SJSA1 (cell line): Measurements from ENCODE around the gene BTC. TPM values are rescaled to one million over a fixed set of nuclear protein-coding genes. Genes with fewer than 3 reads are reported as not detected.
"Not testable (repeated sequence)": the region's sequence is repeated elsewhere in the genome, so short reads cannot be mapped to it uniquely, and the experiment has no call there.

Experiments
- DNase-seq, 2 experiments: peaks; one replicate each; pipeline ENCODE4 v3.0.0-alpha.2; 2015 to 2020; ENCODE audit warnings: low spot score in 2 of 2, low read depth in 1 of 2
- H3K27ac ChIP-seq: fragments of 250-450 bp; sonication (Bioruptor Pico); 2 replicates; pipeline ENCODE4 v1.5.1; 2020; ENCODE audit warnings: mild to moderate bottlenecking, moderate library complexity
- H3K27me3 ChIP-seq: fragments of 250-450 bp; sonication (Bioruptor Pico); replicated peaks from 2 replicates; pipeline ENCODE4 v1.5.1; 2020; ENCODE audit warnings: mild to moderate bottlenecking, moderate library complexity
- H3K36me3 ChIP-seq: fragments of 250-450 bp; sonication (Bioruptor Pico); 2 replicates; pipeline ENCODE4 v1.5.1; 2020; ENCODE audit warnings: mild to moderate bottlenecking
- H3K4me1 ChIP-seq: fragments of 250-450 bp; sonication (Bioruptor Pico); replicated peaks from 2 replicates; pipeline ENCODE4 v1.6.1; 2021; ENCODE audit warnings: mild to moderate bottlenecking
- H3K4me3 ChIP-seq: fragments of 250-450 bp; sonication (Bioruptor Pico); 2 replicates; pipeline ENCODE4 v1.5.1; 2020; ENCODE audit warnings: mild to moderate bottlenecking
- H3K9me3 ChIP-seq: fragments of 250-450 bp; sonication (Bioruptor Pico); replicated peaks from 2 replicates; pipeline ENCODE4 v1.5.1; 2020; ENCODE audit warnings: mild to moderate bottlenecking
- total RNA-seq: library from RNA; depleted of rRNA; stranded (reverse); fragments of >200 nt; shearing (Covaris generic); gene quantifications from 2 replicates; pipeline ENCODE4 v1.2.3, GENCODE V29; 2014; rRNA removed

The BTC gene
- total RNA-seq, 1 experiment from 2014 or later, result not detected

DNA sequence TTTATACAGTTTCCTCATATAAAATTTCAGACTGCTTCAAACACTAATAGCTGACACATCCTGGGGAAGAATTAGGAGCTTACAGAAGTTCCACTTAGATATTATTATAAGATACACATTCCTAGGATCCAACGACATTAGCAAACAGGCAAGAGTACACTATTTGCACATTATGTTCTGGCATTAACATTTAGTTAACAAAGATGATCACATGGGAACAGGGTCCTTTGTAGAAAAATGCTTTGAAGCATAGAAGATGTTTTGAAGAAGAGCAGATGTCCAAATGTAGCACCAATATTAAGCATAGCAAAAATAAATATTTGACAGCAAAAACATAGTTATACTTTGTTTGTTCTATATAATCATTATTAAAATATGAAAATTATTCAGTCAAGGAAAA, 52.1 kb downstream of the BTC start:
- H3K9me3 ChIP-seq, result no peaks in the 10 kb centered on the region
- no peaks in the 10 kb centered on the region for H3K36me3 ChIP-seq
- H3K27ac ChIP-seq, result no peak overlapping the region
- peaks cover 5% of the 10 kb centered on the region; the same call in 1 of the 2 replicates for H3K27me3 ChIP-seq
- DNase-seq, result no peak
- H3K4me1 ChIP-seq, result no peaks in the 10 kb centered on the region
- no peak overlapping the region for H3K4me3 ChIP-seq

DNA sequence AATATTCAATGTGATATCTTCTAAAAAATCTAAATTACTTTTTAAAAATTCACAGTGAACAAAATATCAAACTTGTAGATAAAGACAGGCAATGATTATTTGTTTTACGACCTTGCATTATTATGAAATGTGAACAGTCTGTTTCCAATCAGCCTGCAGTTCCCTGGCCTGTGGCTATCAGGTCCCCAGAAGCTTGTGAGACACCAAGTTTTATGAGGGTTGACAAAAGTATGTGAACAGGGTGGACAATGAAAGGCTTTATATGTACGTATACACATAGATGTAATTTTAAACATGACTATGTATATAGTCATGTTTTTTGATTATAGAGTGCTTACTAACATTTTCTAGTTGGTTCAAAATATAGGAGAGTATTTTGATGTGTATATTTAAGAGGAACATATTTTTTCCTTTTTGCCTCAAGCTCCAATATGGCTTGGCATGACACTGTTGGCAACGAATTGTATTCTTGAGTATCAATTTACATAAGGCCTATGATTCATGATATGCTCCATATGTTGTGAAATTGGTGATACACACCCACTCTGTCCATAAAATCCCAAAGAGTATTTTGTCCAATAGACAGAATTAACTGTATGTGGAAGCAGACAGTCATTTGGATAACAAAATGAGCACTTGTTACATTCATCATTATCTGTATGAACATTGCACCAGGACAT, 55.7 kb downstream of the BTC start:
- H3K4me1 ChIP-seq, result no peaks in the 10 kb centered on the region
- no peak overlapping the region for H3K4me3 ChIP-seq
- no peak for DNase-seq
- no peak overlapping the region for H3K27ac ChIP-seq
- no peaks in the 10 kb centered on the region for H3K27me3 ChIP-seq
- H3K36me3 ChIP-seq, result no peaks in the 10 kb centered on the region
- H3K9me3 ChIP-seq, result no peaks in the 10 kb centered on the region

DNA sequence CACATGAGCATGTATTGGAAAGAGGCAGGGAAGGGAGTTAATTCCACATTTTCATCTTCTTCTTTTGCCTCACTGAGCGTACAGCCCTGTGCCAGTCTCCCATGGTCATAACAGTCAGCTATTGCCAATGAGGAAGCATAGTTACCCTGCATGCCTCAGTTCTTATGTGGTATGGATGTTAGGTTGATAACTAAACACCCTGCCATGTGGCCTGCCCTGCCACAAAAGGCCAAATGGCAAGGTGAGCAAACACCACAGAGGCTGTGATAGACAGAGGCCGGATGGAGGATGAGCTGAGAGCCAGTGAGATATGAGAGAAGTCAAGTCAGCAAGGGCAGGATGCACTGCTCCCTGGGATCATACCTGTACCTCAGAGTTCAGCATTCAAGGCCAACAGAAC, 59.3 kb downstream of the BTC start:
- no peak overlapping the region for H3K4me3 ChIP-seq
- DNase-seq, result no peak
- H3K27ac ChIP-seq, result no peak overlapping the region
- no peaks in the 10 kb centered on the region for H3K9me3 ChIP-seq
- H3K27me3 ChIP-seq, result no peaks in the 10 kb centered on the region
- no peaks in the 10 kb centered on the region for H3K4me1 ChIP-seq
- H3K36me3 ChIP-seq, result no peaks in the 10 kb centered on the region

DNA sequence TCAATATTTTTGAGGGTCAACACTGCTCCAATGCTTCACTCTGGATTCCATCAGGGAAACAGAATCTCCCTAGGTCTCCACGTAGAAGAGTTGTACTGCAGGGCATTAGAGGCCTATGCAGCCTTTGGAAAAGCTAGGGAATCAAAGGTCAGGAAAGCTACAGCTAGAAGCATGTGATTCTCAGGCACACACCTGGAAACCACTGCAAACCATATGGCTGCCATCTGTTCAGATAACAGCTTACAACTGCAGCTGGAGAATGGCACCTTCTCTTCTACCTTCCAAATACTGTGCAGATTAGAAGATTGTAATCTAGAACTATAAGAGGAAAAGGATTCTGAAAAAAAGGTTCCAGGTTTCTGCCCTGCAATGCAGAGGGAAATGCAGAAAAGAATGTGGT, 60.6 kb downstream of the BTC start:
- no peak for DNase-seq
- Histone ChIP-seq H3K27me3 (peaks cover 4% of the 10 kb centered on the region; the same call in 1 of the 2 replicates), H3K4me3 (no peak overlapping the region), H3K27ac (no peak overlapping the region), H3K4me1 (no peaks in the 10 kb centered on the region), H3K9me3 (no peaks in the 10 kb centered on the region), H3K36me3 (no peaks in the 10 kb centered on the region)

DNA sequence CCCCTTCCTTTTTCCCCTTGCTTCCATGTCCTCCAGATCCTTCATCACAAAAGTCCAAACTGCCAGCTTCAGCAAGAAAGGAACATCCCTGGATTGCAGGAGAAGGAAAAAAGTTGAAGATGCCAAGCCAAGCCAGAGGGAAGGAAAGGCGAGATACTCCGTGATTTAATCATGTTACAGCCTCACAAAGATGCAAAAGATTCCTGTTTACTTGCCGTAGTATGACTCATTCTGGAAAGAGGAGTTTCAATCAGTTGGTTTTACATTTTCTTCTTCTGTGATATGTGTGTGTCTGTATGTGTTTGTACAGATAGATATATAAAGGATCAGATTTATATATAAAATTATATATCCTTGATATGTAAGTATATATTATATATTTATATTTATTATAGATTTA, 69.3 kb downstream of the BTC start:
- Histone ChIP-seq H3K36me3 (no peaks in the 10 kb centered on the region), H3K9me3 (no peaks in the 10 kb centered on the region), H3K4me1 (no peaks in the 10 kb centered on the region), H3K27ac (no peak overlapping the region), H3K4me3 (no peak overlapping the region), H3K27me3 (peaks cover 12% of the 10 kb centered on the region; the same call in 1 of the 2 replicates)
- no peak for DNase-seq

DNA sequence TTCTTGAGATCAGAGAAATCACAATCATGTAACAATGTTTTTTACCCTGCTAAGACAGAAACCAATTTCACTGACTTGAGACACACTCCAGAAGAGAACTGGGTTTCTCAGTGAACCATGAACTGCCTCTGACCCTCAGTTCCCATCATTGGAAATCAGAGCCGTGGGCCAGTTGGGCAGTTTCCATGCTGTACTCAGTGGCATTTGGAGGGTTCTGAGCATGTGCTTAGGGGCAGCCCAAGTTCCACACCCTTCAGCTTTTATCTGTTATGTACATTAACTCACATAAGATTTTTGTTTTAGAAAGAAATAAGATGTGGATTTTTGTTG, 77.9 kb downstream of the BTC start:
- Histone ChIP-seq H3K4me3 (no peak overlapping the region), H3K4me1 (no peaks in the 10 kb centered on the region), H3K27me3 (no peaks in the 10 kb centered on the region), H3K36me3 (no peaks in the 10 kb centered on the region), H3K9me3 (no peaks in the 10 kb centered on the region), H3K27ac (no peak overlapping the region)
- no peak for DNase-seq

DNA sequence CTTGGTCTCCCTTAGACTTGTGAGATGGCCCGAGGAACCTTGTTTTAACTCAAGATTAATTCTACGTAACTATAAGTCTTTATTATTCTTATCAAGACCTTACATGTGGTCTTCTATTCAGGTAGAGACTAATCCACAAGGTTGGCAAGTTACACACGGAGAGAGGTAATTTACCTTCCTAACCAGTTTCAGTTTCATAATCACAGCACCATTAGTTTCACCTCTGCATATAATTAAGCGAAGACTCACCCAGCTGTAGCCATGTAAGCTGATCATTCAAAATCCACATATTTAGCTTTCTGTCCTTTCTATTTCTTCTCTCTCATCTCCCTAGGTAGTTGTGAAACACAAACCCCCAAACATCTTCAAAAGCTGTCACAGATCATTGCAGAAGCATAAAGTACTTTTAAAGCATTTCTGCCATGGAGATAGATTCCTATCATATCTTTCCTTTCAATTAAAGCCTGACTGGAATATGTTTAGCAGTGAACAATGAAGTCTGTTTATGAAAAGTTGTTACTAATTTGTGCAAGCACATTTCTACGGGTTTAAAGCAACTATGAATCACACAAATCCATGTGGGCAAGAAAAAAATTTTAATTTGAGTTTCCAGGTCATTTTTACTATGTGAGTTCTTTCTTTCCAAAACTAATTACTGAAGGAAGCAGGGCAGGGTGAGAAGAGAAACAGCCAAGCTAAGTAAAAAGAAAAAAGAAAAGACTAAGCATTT, 78.5 kb downstream of the BTC start:
- H3K36me3 ChIP-seq, result no peaks in the 10 kb centered on the region
- DNase-seq, result no peak
- H3K9me3 ChIP-seq, result no peaks in the 10 kb centered on the region
- no peaks in the 10 kb centered on the region for H3K27me3 ChIP-seq
- no peaks in the 10 kb centered on the region for H3K4me1 ChIP-seq
- no peak overlapping the region for H3K27ac ChIP-seq
- H3K4me3 ChIP-seq, result no peak overlapping the region

DNA sequence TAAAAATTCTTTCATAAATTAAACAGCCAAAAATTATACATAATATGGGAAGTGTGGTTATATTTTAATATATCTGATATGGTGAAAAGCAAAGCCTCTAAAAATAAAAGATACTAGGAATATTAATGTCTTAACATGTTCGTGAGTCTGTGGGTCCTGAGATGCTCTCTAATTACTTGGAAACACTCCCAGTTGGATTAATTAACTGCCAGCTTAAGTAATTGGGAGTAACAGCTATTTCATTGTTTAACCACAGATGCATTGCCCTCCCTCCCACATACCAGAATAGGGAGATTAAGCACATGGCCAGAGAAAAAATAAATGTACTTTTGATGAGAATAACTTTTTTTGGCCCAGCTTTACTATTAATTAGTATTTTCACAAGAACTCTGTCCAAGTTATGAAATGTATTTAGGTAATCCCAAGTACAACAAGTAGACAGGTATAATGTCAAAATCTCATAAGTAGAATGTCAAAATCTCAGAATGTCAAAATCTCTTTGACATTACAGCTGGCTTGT, 79.7 kb downstream of the BTC start:
- no peaks in the 10 kb centered on the region for H3K36me3 ChIP-seq
- DNase-seq, result no peak
- no peak overlapping the region for H3K4me3 ChIP-seq
- no peaks in the 10 kb centered on the region for H3K9me3 ChIP-seq
- H3K27me3 ChIP-seq, result no peaks in the 10 kb centered on the region
- H3K4me1 ChIP-seq, result no peaks in the 10 kb centered on the region
- no peak overlapping the region for H3K27ac ChIP-seq

DNA sequence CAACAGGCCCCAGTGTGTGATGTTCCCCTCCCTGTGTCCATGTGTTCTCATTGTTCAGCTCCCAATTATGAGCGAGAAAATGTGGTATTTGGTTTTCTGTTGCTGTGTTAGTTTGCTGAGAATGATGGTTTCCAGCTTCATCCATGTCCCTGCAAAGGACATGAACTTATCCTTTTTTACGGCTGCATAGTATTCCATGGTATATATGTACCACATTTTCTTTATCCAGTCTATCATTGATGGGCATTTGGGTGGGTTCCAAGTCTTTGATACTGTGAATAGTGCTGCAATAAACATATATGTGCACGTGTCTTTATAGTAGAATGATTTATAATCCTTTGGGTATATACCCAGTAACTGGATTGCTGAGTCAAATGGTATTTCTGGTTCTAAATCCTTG, 86.2 kb downstream of the BTC start:
- H3K36me3 ChIP-seq, H3K27ac ChIP-seq, H3K9me3 ChIP-seq, H3K27me3 ChIP-seq, DNase-seq, H3K4me3 ChIP-seq, H3K4me1 ChIP-seq: not testable (repeated sequence)

Other genes starting within 250 kb of the BTC start
- gene PARM1, start 138.6 kb upstream of the BTC start, total RNA-seq, result not detected in 2 replicates